ENCODE measurements around the gene FAM162A. TPM values are rescaled to one million over a fixed set of nuclear protein-coding genes. Genes with fewer than 3 reads are reported as not detected.

The FAM162A gene
- total and polyA plus RNA-seq, 4 donors: 16.6 to 160 (median 29.6) TPM

GRCh38 chr3:122395582-122395981 is 11.6 kb downstream of the FAM162A start:
- TF ChIP-seq NR2F2 (IDR thresholded peaks at IDR 0.05): no peak
- TF ChIP-seq HNF4G (IDR thresholded peaks at IDR 0.05): no peak
- TF ChIP-seq, protein P1, sequence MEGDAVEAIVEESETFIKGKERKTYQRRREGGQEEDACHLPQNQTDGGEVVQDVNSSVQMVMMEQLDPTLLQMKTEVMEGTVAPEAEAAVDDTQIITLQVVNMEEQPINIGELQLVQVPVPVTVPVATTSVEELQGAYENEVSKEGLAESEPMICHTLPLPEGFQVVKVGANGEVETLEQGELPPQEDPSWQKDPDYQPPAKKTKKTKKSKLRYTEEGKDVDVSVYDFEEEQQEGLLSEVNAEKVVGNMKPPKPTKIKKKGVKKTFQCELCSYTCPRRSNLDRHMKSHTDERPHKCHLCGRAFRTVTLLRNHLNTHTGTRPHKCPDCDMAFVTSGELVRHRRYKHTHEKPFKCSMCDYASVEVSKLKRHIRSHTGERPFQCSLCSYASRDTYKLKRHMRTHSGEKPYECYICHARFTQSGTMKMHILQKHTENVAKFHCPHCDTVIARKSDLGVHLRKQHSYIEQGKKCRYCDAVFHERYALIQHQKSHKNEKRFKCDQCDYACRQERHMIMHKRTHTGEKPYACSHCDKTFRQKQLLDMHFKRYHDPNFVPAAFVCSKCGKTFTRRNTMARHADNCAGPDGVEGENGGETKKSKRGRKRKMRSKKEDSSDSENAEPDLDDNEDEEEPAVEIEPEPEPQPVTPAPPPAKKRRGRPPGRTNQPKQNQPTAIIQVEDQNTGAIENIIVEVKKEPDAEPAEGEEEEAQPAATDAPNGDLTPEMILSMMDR (IDR thresholded peaks at IDR 0.05; ENCODE audit: low read depth, low read length, missing input control): no peak
- no peak for TF ChIP-seq REST (IDR thresholded peaks at IDR 0.05)
- TF ChIP-seq RAD21 (IDR thresholded peaks at IDR 0.05): no peak
- TF ChIP-seq GABPA (IDR thresholded peaks at IDR 0.05 in 1 of 2, conservative IDR thresholded peaks at IDR 0.05 in 1 of 2): no peak
- no peak for TF ChIP-seq ZBTB33 (IDR thresholded peaks at IDR 0.05)
- no peak for TF ChIP-seq EGR1 (IDR thresholded peaks at IDR 0.05; ENCODE audit: low read depth in 2 of 2)
- no peak for TF ChIP-seq RXRA (IDR thresholded peaks at IDR 0.05)
- TF ChIP-seq, protein P2, sequence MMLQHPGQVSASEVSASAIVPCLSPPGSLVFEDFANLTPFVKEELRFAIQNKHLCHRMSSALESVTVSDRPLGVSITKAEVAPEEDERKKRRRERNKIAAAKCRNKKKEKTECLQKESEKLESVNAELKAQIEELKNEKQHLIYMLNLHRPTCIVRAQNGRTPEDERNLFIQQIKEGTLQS (IDR thresholded peaks at IDR 0.05): no peak
- TF ChIP-seq, protein P3, sequence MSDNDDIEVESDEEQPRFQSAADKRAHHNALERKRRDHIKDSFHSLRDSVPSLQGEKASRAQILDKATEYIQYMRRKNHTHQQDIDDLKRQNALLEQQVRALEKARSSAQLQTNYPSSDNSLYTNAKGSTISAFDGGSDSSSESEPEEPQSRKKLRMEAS (IDR thresholded peaks at IDR 0.05): no peak
- TF ChIP-seq SP1 (IDR thresholded peaks at IDR 0.05): no peak
- no peak for TF ChIP-seq JUND (IDR thresholded peaks at IDR 0.05)
- TF ChIP-seq FOXA2 (IDR thresholded peaks at IDR 0.05): no peak
- no peak for TF ChIP-seq HNF4A (conservative IDR thresholded peaks at IDR 0.05)
- TF ChIP-seq FOXA1 (IDR thresholded peaks at IDR 0.05): no peak
- 64% methylated on average over 3 of the region's 3 CpGs for WGBS

DNA sequence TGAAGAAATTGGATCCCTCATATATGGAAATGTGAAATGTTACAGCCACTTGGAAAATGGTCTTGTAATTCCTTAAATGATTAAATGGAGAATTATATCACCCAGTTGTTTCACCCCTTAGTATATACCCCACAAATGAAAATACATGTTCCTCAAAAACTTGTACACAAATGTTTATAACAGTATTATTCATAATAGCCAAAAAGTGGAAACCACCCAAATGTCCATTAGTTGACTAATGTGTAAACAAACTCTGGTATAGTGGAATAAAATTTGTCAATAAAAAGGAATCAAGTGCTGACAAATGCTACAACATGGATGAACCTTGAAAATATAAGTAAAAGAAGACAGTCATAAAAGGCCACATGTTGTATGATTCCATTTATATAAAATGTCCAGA is 12.5 kb downstream of the FAM162A start:
- H3K27ac ChIP-seq (ENCODE audit: low read depth in 1 of 2, low read length in 2 of 2): no peak overlapping the region
- no peak for DNase-seq (ENCODE audit: low spot score)
- TF ChIP-seq SP1 (IDR thresholded peaks at IDR 0.05) (no peak), GABPA (IDR thresholded peaks at IDR 0.05 in 1 of 2, conservative IDR thresholded peaks at IDR 0.05 in 1 of 2) (no peak), TAF1 (conservative IDR thresholded peaks at IDR 0.05) (no peak), ZBTB33 (IDR thresholded peaks at IDR 0.05) (no peak), FOXA1 (IDR thresholded peaks at IDR 0.05) (no peak), FOXA2 (IDR thresholded peaks at IDR 0.05) (no peak), JUND (IDR thresholded peaks at IDR 0.05) (no peak), RXRA (IDR thresholded peaks at IDR 0.05) (no peak)
- TF ChIP-seq, protein P2 (IDR thresholded peaks at IDR 0.05): no peak
- TF ChIP-seq, protein P3 (IDR thresholded peaks at IDR 0.05): no peak
- no peak overlapping the region for H3K9ac ChIP-seq (ENCODE audit: low read depth in 1 of 2, low read length in 2 of 2)
- peaks cover 3 to 27% (median 24%) of the 10 kb centered on the region in 4 donors for H3K4me1 ChIP-seq (ENCODE audit: control insufficient read depth in 4 of 4, insufficient read depth in 4 of 4, low read length in 3 of 4)
- no peaks in the 10 kb centered on the region for H3K9me3 ChIP-seq (ENCODE audit: control insufficient read depth in 4 of 4, low read length in 3 of 4)
- no peaks in the 10 kb centered on the region for H3K27me3 ChIP-seq (ENCODE audit: control insufficient read depth in 4 of 4, insufficient read depth in 4 of 4, low read length in 3 of 4)
- H3K4me3 ChIP-seq (ENCODE audit: low read depth in 1 of 3, low read length in 3 of 3): no peak overlapping the region
- no peaks in the 10 kb centered on the region for H3K36me3 ChIP-seq (ENCODE audit: control insufficient read depth in 4 of 4, insufficient read depth in 3 of 4, low read depth in 1 of 4, low read length in 3 of 4)

More at GRCh38 chr3:122395582-122395981, 11.6 kb downstream of the FAM162A start:
- Histone ChIP-seq H3K4me3 (ENCODE audit: low read depth in 1 of 3, low read length in 3 of 3) (no peak overlapping the region), H3K9ac (ENCODE audit: low read depth in 1 of 2, low read length in 2 of 2) (no peak overlapping the region), H3K27ac (ENCODE audit: low read depth in 1 of 2, low read length in 2 of 2) (no peak overlapping the region), H3K4me1 (ENCODE audit: control insufficient read depth in 4 of 4, insufficient read depth in 4 of 4, low read length in 3 of 4) (peaks cover 3 to 32% (median 30%) of the 10 kb centered on the region in 4 donors), H3K27me3 (ENCODE audit: control insufficient read depth in 4 of 4, insufficient read depth in 4 of 4, low read length in 3 of 4) (no peaks in the 10 kb centered on the region), H3K36me3 (ENCODE audit: control insufficient read depth in 4 of 4, insufficient read depth in 3 of 4, low read depth in 1 of 4, low read length in 3 of 4) (no peaks in the 10 kb centered on the region), H3K9me3 (ENCODE audit: control insufficient read depth in 4 of 4, low read length in 3 of 4) (no peaks in the 10 kb centered on the region)
- DNase-seq (ENCODE audit: low spot score): no peak

Measured in liver (tissue), 9 donors.